Head of caudate nucleus (tissue), 42 donors: ENCODE results near the gene PIGA.
"Not testable (repeated sequence)": the region's sequence is repeated elsewhere in the genome, so short reads cannot be mapped to it uniquely, and the experiment has no call there.

Experiments
- DNase-seq, 42 donors: peaks; one replicate each; pipeline versions ENCODE4 v3.0.0 to v3.0.0-alpha.2; 2020 to 2021; ENCODE audit warnings: mixed read lengths in 7 of 42
- intact Hi-C: fragments of 100-400 bp; cut with DNase I; formaldehyde crosslinking; loops from one replicate; pipeline ENCODE4 v1.15.0; 2022

Gene PIGA

GRCh38 chrX:15322472-15322871 lies 12.9 kb downstream of the PIGA start:
- no peak for DNase-seq
- intact Hi-C loops: no loop called here

DNA sequence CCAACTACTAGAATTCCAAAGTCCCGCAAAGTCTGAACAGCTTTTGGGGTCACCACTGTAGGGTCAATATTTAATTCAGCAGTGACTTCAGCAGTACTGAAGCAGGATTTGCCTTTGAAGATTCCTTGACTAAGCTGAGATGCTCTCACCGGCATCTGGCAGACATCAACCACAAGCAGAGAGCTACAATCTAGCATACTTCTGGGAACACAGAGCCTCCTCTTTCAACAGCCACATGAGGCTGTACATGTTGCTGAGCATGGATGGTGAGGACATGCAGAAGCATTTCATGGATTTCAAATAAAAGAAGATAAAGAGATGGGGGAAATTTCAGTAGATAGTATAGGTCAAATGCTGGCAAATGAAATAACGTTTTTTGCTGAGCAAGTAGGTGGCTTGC lies 13.3 kb downstream of the PIGA start:
- intact Hi-C loops: no loop called here
- DNase-seq: no peak

- peak in 1 of 42 donors; percentile 15 for DNase-seq
- intact Hi-C loops: no loop called here
Measured at GRCh38 chrX:15321447-15321846, 13.9 kb downstream of the PIGA start.

DNA sequence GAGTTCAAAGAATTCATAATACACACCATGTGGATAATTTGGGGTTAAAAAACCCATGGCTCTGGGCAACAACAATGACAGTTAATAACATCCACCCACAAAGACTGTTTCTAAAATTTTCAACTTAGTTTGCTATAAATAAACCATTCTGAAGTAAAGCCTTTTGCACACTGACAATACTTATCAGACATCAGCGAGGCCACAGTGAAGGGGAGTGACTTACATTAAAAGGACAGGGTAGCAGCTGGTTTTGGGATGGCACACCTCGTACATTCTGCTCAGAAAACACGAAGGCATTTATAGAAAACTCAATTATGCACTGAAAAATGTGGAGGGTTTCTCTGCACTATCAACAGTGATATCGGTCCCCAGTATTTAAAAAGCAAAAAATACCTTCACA lies 15.0 kb downstream of the PIGA start:
- intact Hi-C loops: no loop called here
- DNase-seq: no peak

DNA sequence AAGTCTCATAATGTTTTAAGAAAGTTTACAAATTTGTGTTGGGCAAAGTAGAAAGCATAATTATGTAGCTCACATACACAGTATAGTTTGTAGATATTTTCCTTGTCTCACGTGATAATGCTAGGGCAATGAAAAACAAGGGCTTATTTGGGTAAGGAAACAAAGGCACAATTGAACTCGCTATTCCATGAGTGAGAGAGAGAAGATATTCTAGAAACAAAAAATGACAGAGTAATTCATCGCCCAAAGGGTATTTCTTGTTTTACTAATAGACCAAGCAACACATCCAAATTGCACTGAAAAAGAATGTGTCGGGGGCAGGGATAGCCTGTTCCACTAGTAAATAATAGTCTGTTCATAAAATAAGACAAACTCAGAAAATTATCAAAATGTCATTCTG lies 16.2 kb downstream of the PIGA start:
- DNase-seq: peak in 2 of 42 donors; percentile 9 to 50
- intact Hi-C loops: no loop called here

DNA sequence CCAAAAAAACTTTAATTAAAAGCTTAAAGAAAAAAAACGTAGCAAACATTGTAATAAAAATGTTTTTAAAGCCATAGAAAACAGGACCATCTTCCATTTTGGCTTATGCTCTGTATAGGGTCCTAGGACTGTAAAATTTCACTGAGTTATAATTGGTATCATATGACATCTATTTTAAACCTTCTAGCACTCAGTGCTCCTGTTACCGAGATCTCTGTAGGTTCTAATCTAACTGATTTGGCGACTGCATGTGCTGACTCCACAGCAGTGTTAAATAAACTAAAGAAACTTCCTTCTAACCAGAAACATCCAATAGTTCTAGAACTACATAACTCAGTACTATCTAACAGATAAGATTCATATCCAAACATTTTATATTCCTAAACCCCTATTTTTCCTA lies 19.8 kb downstream of the PIGA start, which contains the start of gene ASB11:
Gene ASB11, minus strand, starts transcription at position 132 of the 400 bp plus-strand sequence. Its CDS starts 35 bp downstream, at position 97.
- intact Hi-C loops: no loop called here
- DNase-seq: no peak

DNA sequence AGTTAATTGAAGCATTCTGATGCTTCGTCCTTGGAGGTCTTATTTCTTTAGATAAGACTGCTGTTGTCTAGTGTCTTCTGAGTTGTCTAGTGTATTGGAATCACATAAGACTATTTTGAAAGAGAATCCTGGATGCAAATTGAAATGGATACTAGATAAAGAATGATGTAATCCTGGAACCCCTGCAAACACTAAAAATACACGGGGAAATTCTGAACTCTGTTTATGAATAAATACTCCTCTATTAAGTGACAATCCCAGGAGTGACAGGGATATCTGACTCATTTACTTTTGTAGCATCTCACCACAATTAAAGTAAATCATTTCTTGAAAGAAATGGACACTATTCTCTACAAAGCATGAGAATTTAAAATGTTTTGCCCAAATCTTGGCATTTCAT lies 20.9 kb downstream of the PIGA start:
- no peak for DNase-seq
- intact Hi-C loops: no loop called here

DNA sequence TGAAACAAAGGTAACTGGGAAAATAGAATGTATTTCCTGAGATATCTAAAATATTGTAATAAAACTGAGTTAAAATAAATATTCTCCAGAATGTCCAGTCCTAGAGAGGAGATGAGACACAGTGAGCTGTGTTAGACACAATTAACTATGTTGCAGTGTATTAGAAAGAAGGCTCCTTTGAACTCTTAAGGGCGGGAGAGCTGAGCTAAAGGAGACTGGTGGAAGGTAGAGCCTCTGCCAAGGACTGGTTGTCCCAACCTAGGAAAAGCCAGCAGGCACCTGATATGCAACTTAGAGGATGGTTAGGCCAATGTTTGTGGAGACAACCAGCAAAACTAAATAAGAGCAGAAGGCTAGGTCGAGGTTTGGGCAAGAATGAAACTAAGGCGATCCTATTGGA lies 24.2 kb downstream of the PIGA start:
- DNase-seq: no peak
- intact Hi-C loops: no loop called here

GRCh38 chrX:15310117-15310516 lies 25.2 kb downstream of the PIGA start:
- peak in 6 of 42 donors; percentile 12 to 56 (median 32) for DNase-seq
- intact Hi-C loops: no loop called here

- intact Hi-C loops: loop anchor here (10.0 kb wide), 1 partner anchor 159 kb away; no protein-coding TSS in a partner anchor
- DNase-seq: not testable (repeated sequence)
Measured at GRCh38 chrX:15305899-15306298, 29.4 kb downstream of the PIGA start.

DNA sequence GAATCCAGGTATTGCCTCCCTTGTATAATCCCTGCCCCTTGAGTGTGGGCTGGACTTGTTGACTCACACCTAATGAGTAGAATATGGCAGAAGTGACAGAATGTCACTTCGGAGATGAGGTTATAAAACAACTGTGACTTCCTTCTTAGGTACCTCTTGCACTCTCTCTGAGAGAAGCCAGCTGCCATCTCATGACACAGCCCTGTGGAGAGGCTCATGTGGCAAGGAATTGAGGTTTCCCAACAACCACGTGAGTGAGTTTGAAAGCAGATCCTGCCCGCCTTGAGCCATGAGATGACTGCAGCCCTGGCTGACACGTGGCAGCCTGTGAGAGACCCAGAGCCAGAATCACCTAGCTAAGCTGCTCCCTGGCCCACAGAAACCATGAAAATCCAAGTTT lies 33.4 kb downstream of the PIGA start:
- peak in 11 of 42 donors; percentile 2 to 42 (median 18) for DNase-seq
- intact Hi-C loops: loop anchor here (10.0 kb wide), 1 partner anchor 163 kb away; no protein-coding TSS in a partner anchor

DNA sequence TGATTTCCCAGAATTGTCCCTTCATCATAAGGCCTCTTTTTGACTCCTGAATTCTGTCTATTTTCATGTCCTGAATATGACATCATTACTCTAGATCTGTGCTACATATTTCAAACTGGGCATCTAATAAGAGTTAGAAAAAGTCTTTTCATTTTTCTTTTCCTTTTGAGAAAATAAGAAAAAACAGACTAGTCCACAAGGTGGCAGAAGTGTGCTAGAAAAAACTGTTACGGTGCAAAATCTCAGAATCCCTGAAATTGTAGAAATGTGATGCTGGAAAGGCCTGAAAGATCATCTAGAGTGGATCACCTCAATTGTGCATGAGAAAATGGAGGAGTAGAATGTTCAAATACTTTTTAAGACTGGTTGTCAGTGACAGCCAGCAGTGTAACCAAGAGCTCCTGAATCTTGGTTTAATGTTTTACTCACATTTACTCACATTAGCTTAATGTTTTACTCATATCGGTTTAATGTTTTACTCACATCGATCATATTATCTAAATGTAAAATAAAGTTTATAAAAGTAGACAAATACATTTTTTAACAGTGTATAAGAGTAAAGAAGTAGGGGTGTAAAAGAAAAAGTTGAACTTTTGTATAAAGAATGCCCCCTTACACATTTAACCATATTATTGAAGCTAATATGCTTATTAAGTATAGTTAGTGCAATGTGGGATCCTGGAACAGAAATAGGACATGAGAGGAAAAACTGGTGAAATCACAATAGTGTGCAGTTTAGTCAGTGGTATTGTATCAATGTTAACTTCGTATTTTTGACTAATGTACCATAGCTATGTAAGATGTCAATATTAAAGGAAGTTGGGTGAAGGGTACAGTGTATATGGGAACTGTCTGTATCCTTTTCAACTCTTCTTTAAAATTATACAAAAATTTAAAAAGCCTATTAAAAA lies 35.1 kb downstream of the PIGA start:
- intact Hi-C loops: loop anchor here (10.0 kb wide), 1 partner anchor 165 kb away; no protein-coding TSS in a partner anchor
- DNase-seq: peak in 3 of 42 donors; percentile 4 to 47 (median 43)

- no peak for DNase-seq
- intact Hi-C loops: no loop called here
Measured at GRCh38 chrX:15298780-15299179, 36.5 kb downstream of the PIGA start.

DNA sequence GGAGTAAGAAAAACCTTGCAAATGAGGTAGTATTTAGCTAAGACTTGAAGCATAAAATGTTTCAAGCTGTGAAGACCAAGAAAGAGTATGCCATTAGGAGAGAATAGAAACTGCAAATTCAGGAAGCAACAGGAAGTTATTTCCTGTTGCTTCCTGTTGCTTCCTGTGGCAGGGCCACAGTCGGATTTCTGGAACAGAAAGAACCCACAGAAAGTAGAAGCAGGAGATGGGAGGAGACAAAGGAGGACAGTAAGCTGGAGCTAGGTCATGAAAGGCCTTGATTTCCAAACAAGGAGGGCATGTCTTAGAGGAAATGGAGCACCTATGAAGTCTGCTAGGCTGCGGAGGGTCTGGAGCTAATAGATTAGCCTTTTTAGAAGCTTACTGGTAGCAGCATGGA lies 37.1 kb downstream of the PIGA start:
- DNase-seq: no peak
- intact Hi-C loops: no loop called here

DNA sequence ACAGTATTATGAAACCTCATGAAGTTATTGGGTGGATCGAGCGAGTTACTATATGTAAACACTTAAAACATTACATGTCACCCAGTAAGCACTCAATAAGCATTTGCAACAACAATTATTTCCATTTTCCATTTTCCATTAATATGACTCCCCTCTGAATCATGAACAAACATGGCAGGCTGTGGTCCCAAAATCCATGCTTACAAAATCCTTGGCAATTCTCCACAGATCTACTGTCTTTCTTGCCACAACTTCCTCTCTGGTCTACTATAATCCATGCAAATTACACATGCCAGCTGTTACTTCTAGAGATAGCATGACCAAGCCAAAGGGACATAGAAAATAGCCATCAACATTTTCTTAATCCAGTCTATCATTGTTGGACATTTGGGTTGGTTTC lies 41.9 kb downstream of the PIGA start:
- intact Hi-C loops: no loop called here
- no peak for DNase-seq

DNA sequence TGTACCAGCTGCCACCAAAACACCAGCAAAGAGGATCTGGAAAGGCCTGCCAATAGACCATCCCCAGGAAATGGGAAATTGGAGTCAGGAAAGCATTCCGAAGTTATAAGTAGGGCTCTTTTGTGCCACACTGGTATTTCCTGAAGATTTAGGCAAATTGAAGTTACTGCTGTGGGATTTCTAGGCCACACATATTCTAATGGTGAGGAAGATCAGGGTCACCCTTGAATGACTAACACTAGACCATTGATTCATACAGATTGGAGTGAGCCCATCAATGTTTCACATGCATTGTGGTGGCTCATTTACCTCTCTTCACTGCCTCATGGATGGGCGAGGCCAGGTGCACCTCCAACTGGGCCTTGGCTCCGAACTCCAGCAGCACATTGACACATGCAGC lies 42.5 kb downstream of the PIGA start:
- intact Hi-C loops: no loop called here
- no peak for DNase-seq

DNA sequence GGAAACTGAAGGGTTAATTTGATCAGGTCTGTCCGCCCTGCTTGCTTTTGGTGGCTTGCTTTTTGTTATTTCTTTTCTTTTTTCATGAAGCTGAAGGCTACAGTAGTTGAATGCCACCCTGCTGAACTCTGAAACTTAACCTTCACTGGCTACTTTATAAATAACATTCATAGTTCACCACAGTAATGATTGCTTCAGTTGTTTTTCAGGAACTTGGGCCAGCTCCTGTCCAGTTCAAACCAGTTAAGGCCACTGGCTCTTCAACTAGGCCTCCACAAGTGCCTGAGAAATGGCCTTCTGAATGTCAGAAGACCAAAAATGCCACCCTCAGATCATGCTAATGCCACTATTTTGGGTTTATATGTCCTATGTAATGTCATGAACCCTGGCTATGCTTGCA lies 57.7 kb downstream of the PIGA start:
- intact Hi-C loops: no loop called here
- no peak for DNase-seq

DNA sequence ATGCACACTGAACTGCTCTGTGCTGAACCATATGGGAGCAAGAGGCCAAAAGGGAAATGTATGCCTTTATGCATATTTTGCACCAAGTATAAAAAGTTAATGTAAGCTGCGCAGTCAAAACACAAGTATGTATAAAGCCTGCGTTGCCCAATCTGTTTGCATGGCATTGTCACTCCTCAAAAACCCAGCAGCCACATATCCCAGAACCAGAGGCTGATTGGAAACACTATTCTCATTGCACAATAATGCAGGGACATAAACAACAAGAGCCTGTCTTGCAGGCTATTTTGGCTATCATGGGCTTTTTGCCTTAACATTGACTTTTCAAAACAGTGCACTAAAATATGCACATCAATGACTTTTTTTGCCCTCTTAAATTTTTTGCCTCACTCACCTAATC lies 60.4 kb downstream of the PIGA start:
- intact Hi-C loops: no loop called here
- no peak for DNase-seq

GRCh38 chrX:15273275-15273674 lies 62.0 kb downstream of the PIGA start:
- DNase-seq, intact Hi-C loops: not testable (repeated sequence)

DNA sequence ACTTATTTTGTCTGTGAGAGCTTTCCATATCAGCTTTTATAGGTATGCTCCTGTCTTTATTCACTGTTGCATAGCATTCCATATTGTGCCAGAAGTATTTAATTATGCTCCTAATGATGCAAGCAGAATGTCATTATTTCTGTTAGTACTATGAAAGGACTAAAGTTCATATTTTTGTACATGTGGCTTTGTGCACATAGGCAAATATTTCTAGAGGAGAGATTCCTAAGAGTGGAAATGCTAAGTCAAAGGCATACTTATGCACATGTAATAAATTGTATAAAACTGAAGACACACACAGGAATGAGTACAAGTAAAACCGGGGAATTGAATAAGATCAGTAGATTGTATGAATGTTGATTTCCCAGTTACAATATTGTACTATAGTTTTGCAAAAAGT lies 63.6 kb downstream of the PIGA start:
- DNase-seq: no peak
- intact Hi-C loops: no loop called here
